GM12878 (cell line): Measurements from ENCODE around the gene NUMA1. TPM values are rescaled to one million over a fixed set of nuclear protein-coding genes. Genes with fewer than 3 reads are reported as not detected.

Experiments
- ATAC-seq: fragments of 200-7000 bp; cut with Tn5 transposase; 3 replicates; pipeline ENCODE4 v1.9.1; 2020; ENCODE audit warnings: mild to moderate bottlenecking, moderate library complexity
- BruUV-seq: library from RNA; stranded (reverse); fragments of 400-500 nt; replicated peaks from 2 replicates; lab custom pipeline; 2021; lab: Mats Ljungman, UMichigan
- CTCF ChIA-PET: fragments of 300-600 bp; sonication (Branson Sonifier 250); formaldehyde crosslinking; extraction: SDS; loops from one replicate; lab custom pipeline; 2021; ENCODE audit warnings: inconsistent platforms; lab: Yijun Ruan, JAX
- POLR2A ChIA-PET: fragments of 350-600 bp; formaldehyde crosslinking; extraction: SDS; loops from one replicate; lab custom pipeline; 2021; ENCODE audit warnings: inconsistent platforms; lab: Charles Lee
- RAD21 ChIA-PET: fragments of 300-600 bp; sonication (Branson Sonifier 250); formaldehyde crosslinking; loops from one replicate; lab custom pipeline; 2023; ENCODE audit warnings: antibody characterized with exemption; ENCODE audit not compliant: unreplicated experiment; lab: Charles Lee
- SMC1A ChIA-PET: fragments of 300-600 bp; sonication (Branson Sonifier 250); formaldehyde crosslinking; loops from one replicate; lab custom pipeline; 2023; ENCODE audit not compliant: unreplicated experiment, uncharacterized antibody; lab: Charles Lee
- DNase-seq: peaks from one replicate; pipeline ENCODE4 v3.0.0-alpha.2; 2011; ENCODE audit warnings: low read depth, low spot score
- FAIRE-seq: peaks from 3 replicates; lab custom pipeline; 2011; peaks lifted over from hg19 to GRCh38; lab: Jason Lieb, UNC
- H2AFZ ChIP-seq: 2 replicates; pipeline ENCODE4 v1.6.0; 2011; ENCODE audit warnings: low read depth, low read length, control low read depth; ENCODE audit not compliant: control insufficient read depth
- H3K27ac ChIP-seq: 2 replicates; pipeline ENCODE4 v1.5.1; 2011; ENCODE audit warnings: control low read depth; ENCODE audit not compliant: control insufficient read depth, insufficient read depth
- H3K27me3 ChIP-seq, 2 experiments: replicated peaks in 1 of 2; 2 replicates each; pipeline versions ENCODE4 v1.6.0 to v1.6.1; 2011; ENCODE audit warnings: low read length in 1 of 2; ENCODE audit not compliant: control insufficient read depth in 2 of 2, insufficient read depth in 2 of 2
- H3K36me3 ChIP-seq, 2 experiments: 2 replicates each; pipeline ENCODE4 v1.5.1; 2011; ENCODE audit warnings: low read length in 1 of 2; ENCODE audit not compliant: control insufficient read depth in 2 of 2, insufficient read depth in 2 of 2
- H3K4me1 ChIP-seq: 2 replicates; pipeline ENCODE4 v1.6.1; 2011; ENCODE audit warnings: mild to moderate bottlenecking, low read length, moderate library complexity, mixed read lengths; ENCODE audit not compliant: control insufficient read depth, insufficient read depth
- H3K4me2 ChIP-seq: 2 replicates; pipeline ENCODE4 v1.6.0; 2011; ENCODE audit warnings: control low read depth; ENCODE audit not compliant: control insufficient read depth, insufficient read depth
- H3K4me3 ChIP-seq: fragments of 200-600 bp; sonication (generic); 2 replicates; pipeline ENCODE4 v1.5.1; 2016
- H3K79me2 ChIP-seq: 2 replicates; pipeline ENCODE4 v1.6.0; 2011; ENCODE audit warnings: low read length; ENCODE audit not compliant: control insufficient read depth, insufficient read depth
- H3K9ac ChIP-seq: 2 replicates; pipeline ENCODE4 v1.8.0; 2011; ENCODE audit warnings: low read length, control low read depth, mixed read lengths; ENCODE audit not compliant: control insufficient read depth, insufficient read depth
- H3K9me3 ChIP-seq: replicated peaks from 3 replicates; pipeline ENCODE4 v1.5.1; 2011; ENCODE audit warnings: mild to moderate bottlenecking, low read length; ENCODE audit not compliant: control insufficient read depth, insufficient read depth
- H4K20me1 ChIP-seq: 2 replicates; pipeline ENCODE4 v1.6.0; 2011; ENCODE audit not compliant: control insufficient read depth, insufficient read depth
- IRF3 ChIP-seq: fragments of 450-650 bp; IDR thresholded peaks from 2 replicates; pipeline ENCODE4 v1.6.1; 2014; ENCODE audit warnings: mild to moderate bottlenecking
- MTA2 ChIP-seq: fragments of 450-650 bp; IDR thresholded peaks from 2 replicates; pipeline ENCODE4 v1.6.1; 2016; ENCODE audit warnings: low read depth, mild to moderate bottlenecking, moderate library complexity
- NFYA ChIP-seq: IDR thresholded peaks from 2 replicates; pipeline ENCODE4 v1.6.1; 2011; ENCODE audit warnings: low read depth, mild to moderate bottlenecking, low read length, improper control_type of control experiment, borderline replicate concordance
- POLR2A ChIP-seq: IDR thresholded peaks from 2 replicates; pipeline ENCODE4 v1.6.1; 2011; ENCODE audit warnings: low read depth, mild to moderate bottlenecking, low read length
- POLR2AphosphoS2 ChIP-seq: IDR thresholded peaks from 2 replicates; pipeline ENCODE4 v1.6.1; 2011; ENCODE audit warnings: low read depth, mild to moderate bottlenecking, low read length, improper control_type of control experiment, moderate library complexity
- SIX5 ChIP-seq: IDR thresholded peaks from 2 replicates; pipeline ENCODE4 v1.6.1; 2011; ENCODE audit warnings: mild to moderate bottlenecking, low read depth, low read length, moderate library complexity; ENCODE audit not compliant: severe bottlenecking
- SP1 ChIP-seq: IDR thresholded peaks from one replicate; pipeline ENCODE4 v1.6.1; 2011; ENCODE audit warnings: low read depth, low read length
- ZNF274 ChIP-seq: IDR thresholded peaks from one replicate; pipeline ENCODE4 v1.8.0; 2011; ENCODE audit not compliant: insufficient read length, insufficient read depth
- WGBS: methylation state at CpG from one replicate; pipeline ENCODE4 v1.1.6; 2016; ENCODE audit warnings: low lambda C conversion rate; ENCODE audit not compliant: insufficient replicate concordance, insufficient coverage; ENCODE audit errors: missing lambda C conversion rate; 5-methylcytosine and 5-hydroxymethylcytosine counted together
- in situ Hi-C: fragments of 300-500 bp; cut with MboI; formaldehyde crosslinking; loops from 9 replicates; pipeline ENCODE4 v1.14.3; 2018; ENCODE audit warnings: mixed read lengths
- intact Hi-C: fragments of 100-400 bp; cut with micrococcal nuclease; formaldehyde crosslinking; loops from one replicate; pipeline ENCODE4 v1.14.2; 2022; ENCODE audit not compliant: unreplicated experiment
- polyA plus RNA-seq, 11 experiments: library from polyadenylated mRNA; depleted of rRNA in 4 of 11; unstranded in 6 of 11; stranded (reverse) in 5 of 11; fragments of >200 nt; fragmentation: Nextera tagmentation in 4 of 11; fragmentation: Illumina TruSeq in 1 of 11; extraction: Ambion mirVana in 4 of 11; extraction: Trizol in 1 of 11; gene quantifications; 1 replicate in 1 of 11; 2 replicates in 10 of 11; pipeline versions ENCODE4 v1.2.1 to v1.2.3, GENCODE V29; 2011 to 2016; ENCODE audit warnings: inconsistent platforms in 2 of 11, missing spikeins in 2 of 11, low read depth in 1 of 11
- total RNA-seq, 4 experiments: library from RNA; depleted of rRNA in 3 of 4; stranded (reverse); fragments of >200 nt in 3 of 4; fragmentation: Illumina TruSeq in 1 of 4; extraction: Trizol in 1 of 4; gene quantifications; 2 replicates each; pipeline versions ENCODE4 v1.2.1 to v1.2.3, GENCODE V29; 2013 to 2021

Gene NUMA1
- total and polyA plus RNA-seq, 10 of the 15 experiments (the other 5 are each of a cell fraction or from before 2014, with no cell fraction given): 5.5 to 111 (median 61.0) TPM

- ATAC-seq (no peak), DNase-seq (no peak), FAIRE-seq (no peak)
- POLR2A ChIA-PET: interaction anchor here (1.2 kb wide), 1 partner anchor 29 kb away, joined by 4 read pairs; no protein-coding TSS in a partner anchor
- intact Hi-C loops: no loop called here
- no peaks in the 10 kb centered on the region for H3K9me3 ChIP-seq
- TF ChIP-seq NFYA (no peak), POLR2A (peak; percentile 14; the same call in 1 of the 2 replicates), POLR2AphosphoS2 (0 out of 2 replicates have a peak, but pooled peaks have one; percentile 5)
- H2AFZ ChIP-seq: no peak overlapping the region
- no peaks in the 10 kb centered on the region for H3K27me3 ChIP-seq
- RAD21 ChIA-PET: no interaction called here
- no peak overlapping the region for H3K27ac ChIP-seq
- 0 out of 2 replicates have a peak, but pooled peaks cover under 1% of the 10 kb centered on the region for H4K20me1 ChIP-seq
- SMC1A ChIA-PET: interaction anchor here (1.4 kb wide), 1 partner anchor 83 kb away, joined by 4 read pairs; no protein-coding TSS in a partner anchor
- H3K36me3 ChIP-seq: peaks cover 43 to 66% of the 10 kb centered on the region in 2 experiments; a peak in 3 of 4 replicates
- in situ Hi-C loops: no loop called here
- WGBS: 96% methylated on average over 15 of the region's 15 CpGs
- H3K4me3 ChIP-seq: no peak overlapping the region
- H3K79me2 ChIP-seq: no peaks in the 10 kb centered on the region
- no TSS peak for BruUV-seq
- CTCF ChIA-PET: interaction anchor here (1.4 to 2.1 kb wide), 3 partner anchors 30 to 84 kb away, joined by 3 to 16 read pairs (median 4); no protein-coding TSS in a partner anchor
- no peak overlapping the region for H3K4me2 ChIP-seq
- H3K4me1 ChIP-seq: no peaks in the 10 kb centered on the region
- no peak overlapping the region for H3K9ac ChIP-seq
Observed at GRCh38 chr11:72007089-72007476, 73.3 kb downstream of the NUMA1 start.

GRCh38 chr11:72006309-72007088 is 73.8 kb downstream of the NUMA1 start:
- DNase-seq (no peak), ATAC-seq (no peak), FAIRE-seq (no peak)
- WGBS: 98% methylated on average over 8 of the region's 8 CpGs
- RAD21 ChIA-PET: no interaction called here
- CTCF ChIA-PET: no interaction called here
- H3K4me2 ChIP-seq: no peak overlapping the region
- no peaks in the 10 kb centered on the region for H3K27me3 ChIP-seq
- POLR2A ChIA-PET: no interaction called here
- no peaks in the 10 kb centered on the region for H4K20me1 ChIP-seq
- no peak overlapping the region for H3K4me3 ChIP-seq
- intact Hi-C loops (no loop called here), in situ Hi-C loops (no loop called here)
- H3K27ac ChIP-seq: no peak overlapping the region
- SMC1A ChIA-PET: interaction anchor here (0.8 to 2.1 kb wide), 3 partner anchors 8 to 34 kb away, joined by 3 to 4 read pairs (median 4); no protein-coding TSS in a partner anchor
- H2AFZ ChIP-seq: no peak overlapping the region
- H3K4me1 ChIP-seq: no peaks in the 10 kb centered on the region
- no peaks in the 10 kb centered on the region for H3K9me3 ChIP-seq
- TF ChIP-seq SP1 (no peak), POLR2A (0 out of 2 replicates have a peak, but pooled peaks have one; percentile 29), ZNF274 (no peak), MTA2 (no peak), SIX5 (no peak), POLR2AphosphoS2 (0 out of 2 replicates have a peak, but pooled peaks have one; percentile 21), IRF3 (no peak)
- H3K79me2 ChIP-seq: no peaks in the 10 kb centered on the region
- peaks cover 44 to 72% of the 10 kb centered on the region in 2 experiments; a peak in 3 of 4 replicates for H3K36me3 ChIP-seq
- no TSS peak for BruUV-seq
- no peak overlapping the region for H3K9ac ChIP-seq
